ENCODE data around the gene C2orf68. TPM values are rescaled to one million over a fixed set of nuclear protein-coding genes. Genes with fewer than 3 reads are reported as not detected.

Gene C2orf68
- total and polyA plus RNA-seq, 2 of the 13 experiments (the other 11 are each of a cell fraction or from before 2014, with no cell fraction given), result 47.1 to 77.4 TPM

GRCh38 chr2:85611705-85612587 lies at the start of gene C2orf68 (continued):
- TF ChIP-seq ZBTB25 (CRISPR knock-in tag; IDR thresholded peaks at IDR 0.05) (peak; percentile 73; the same call in 1 of the 2 replicates), GLMP (CRISPR knock-in tag; IDR thresholded peaks at IDR 0.05; ENCODE audit: borderline replicate concordance) (no peak), MED1 (CRISPR knock-in tag; IDR thresholded peaks at IDR 0.05) (peak; percentile 71), IKZF5 (CRISPR knock-in tag; IDR thresholded peaks at IDR 0.05) (peak; percentile 92), DNMT1 (CRISPR knock-in tag; IDR thresholded peaks at IDR 0.05) (0 out of 2 replicates have a peak, but pooled peaks have one; percentile 94), SCMH1 (CRISPR knock-in tag; IDR thresholded peaks at IDR 0.05; ENCODE audit: borderline replicate concordance) (no peak), BATF2 (CRISPR knock-in tag; IDR thresholded peaks at IDR 0.05) (peak; percentile 61; the same call in 1 of the 2 replicates), CHD4 (IDR thresholded peaks at IDR 0.05; ENCODE audit: borderline replicate concordance, low read length) (no peak; the same call in 1 of the 2 replicates), ZNF326 (CRISPR knock-in tag; IDR thresholded peaks at IDR 0.05; ENCODE audit: borderline replicate concordance) (no peak; the same call in 1 of the 2 replicates), ZNF639 (CRISPR knock-in tag; conservative IDR thresholded peaks at IDR 0.05) (peak; percentile 83; the same call in 1 of the 2 replicates), ZNF317 (CRISPR knock-in tag; IDR thresholded peaks at IDR 0.05) (peak; percentile 41; the same call in 1 of the 2 replicates), MLX (CRISPR knock-in tag; IDR thresholded peaks at IDR 0.05) (no peak; the same call in 1 of the 2 replicates), AHDC1 (CRISPR knock-in tag; IDR thresholded peaks at IDR 0.05; ENCODE audit: borderline replicate concordance) (peak; percentile 64; the same call in 1 of the 2 replicates), ZFAT (CRISPR knock-in tag; conservative IDR thresholded peaks at IDR 0.05) (no peak), TCF7 (IDR thresholded peaks at IDR 0.05; ENCODE audit: low read depth) (no peak), ZNF547 (CRISPR knock-in tag; IDR thresholded peaks at IDR 0.05) (peak; percentile 94)
